NCI-H2196 treated with DMSO at 0.1 percent for 48 hours (cell line): ENCODE measurements around the gene YAF2.

Experiments used
- DNase-seq: peaks from one replicate; lab custom pipeline; 2025; ENCODE audit not compliant: unreplicated experiment; lab: John Stamatoyannopoulos, UW

Gene YAF2, protein sequence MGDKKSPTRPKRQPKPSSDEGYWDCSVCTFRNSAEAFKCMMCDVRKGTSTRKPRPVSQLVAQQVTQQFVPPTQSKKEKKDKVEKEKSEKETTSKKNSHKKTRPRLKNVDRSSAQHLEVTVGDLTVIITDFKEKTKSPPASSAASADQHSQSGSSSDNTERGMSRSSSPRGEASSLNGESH

GRCh38 chr12:42238240-42239140 is at the start of gene YAF2:
Gene YAF2 (minus strand): TSS chr12:42238248. CDS start chr12:42238180, 68 bp downstream.
- peak; percentile 88 for DNase-seq

GRCh38 chr12:42286741-42287140 is 48.7 kb upstream of the YAF2 start:
- no peak for DNase-seq

GRCh38 chr12:42285431-42285830 is 47.4 kb upstream of the YAF2 start:
- no peak for DNase-seq

- DNase-seq, result no peak
Observed at GRCh38 chr12:42284876-42285275, 46.8 kb upstream of the YAF2 start.

- DNase-seq, result no peak
Observed at GRCh38 chr12:42284157-42284556, 46.1 kb upstream of the YAF2 start.

DNA sequence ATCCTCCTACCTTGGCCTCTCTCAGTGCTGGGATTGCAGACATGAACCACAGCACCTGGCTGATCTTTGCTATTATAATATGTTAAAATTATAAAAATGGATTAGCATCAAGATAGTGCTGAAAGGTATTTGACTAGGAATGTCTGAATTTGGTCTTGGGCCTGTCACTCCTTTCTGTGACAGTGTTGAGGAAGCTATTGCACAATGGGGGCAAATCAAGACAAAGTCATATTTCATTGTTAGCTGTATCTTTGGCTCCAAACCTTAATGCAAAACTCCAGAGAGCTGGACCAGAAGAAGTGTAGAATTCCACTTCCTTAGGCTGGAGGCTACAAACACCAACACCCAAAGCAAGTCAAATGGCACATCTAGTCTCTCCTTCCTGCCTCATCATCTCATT is 45.7 kb upstream of the YAF2 start:
- no peak for DNase-seq

- DNase-seq, result no peak
Observed at GRCh38 chr12:42282294-42282693, 44.2 kb upstream of the YAF2 start.

DNA sequence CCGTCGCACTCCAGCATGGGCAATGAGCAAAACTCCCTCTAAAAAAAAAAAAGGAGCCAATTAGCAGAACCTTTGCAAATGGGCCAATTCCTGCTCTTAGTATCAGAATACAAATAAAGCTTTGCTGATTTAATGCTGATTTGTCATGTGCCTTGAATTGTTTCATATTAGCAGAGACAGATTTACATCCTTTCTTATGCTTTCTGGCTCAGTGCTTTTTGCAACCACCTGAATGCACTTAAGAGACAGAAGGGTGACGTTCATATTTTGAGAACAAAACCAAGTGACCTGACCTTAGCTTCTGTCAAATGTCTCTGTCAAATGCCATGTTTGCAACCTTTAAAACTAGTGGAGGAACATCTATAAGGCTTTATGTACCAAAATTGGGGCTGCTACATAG is 43.8 kb upstream of the YAF2 start:
- DNase-seq, result no peak

GRCh38 chr12:42281278-42281677 is 43.2 kb upstream of the YAF2 start:
- no peak for DNase-seq

- no peak for DNase-seq
Observed at GRCh38 chr12:42278128-42278510, 40.1 kb upstream of the YAF2 start.

DNA sequence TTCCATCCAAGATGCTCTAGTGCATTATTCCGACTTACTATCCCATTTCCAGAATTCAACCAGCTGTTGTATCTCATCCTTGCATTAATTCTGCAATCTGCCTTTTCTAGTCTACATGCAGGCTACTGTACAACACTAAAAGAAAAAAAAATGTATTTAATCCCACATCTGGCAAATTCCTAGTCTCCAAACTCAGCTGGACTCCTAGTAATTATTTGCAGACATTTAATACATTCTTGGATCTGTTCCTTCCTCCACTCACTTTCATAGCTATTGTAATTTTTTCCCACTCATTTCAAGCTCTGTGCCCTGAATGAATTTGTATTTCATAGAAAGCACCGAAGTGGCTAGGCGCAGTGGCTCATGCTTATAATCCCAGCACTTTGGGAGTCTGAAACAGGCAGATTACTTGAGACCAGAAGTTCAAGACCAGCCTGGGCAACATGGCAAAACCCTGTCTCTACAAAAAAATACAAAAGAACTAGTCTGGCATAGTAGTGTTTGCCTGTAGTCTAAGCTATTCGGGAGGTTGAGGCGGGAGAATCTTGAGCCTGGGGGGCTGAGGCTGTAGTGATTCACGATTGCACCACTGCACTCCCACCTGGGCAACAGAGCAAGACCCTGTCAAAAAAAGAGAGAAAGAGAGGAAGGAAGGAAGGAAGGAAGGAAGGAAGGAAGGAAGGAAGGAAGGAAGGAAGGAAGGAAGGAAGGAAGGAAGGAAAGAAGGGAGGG is 39.5 kb upstream of the YAF2 start:
- DNase-seq, result no peak

- DNase-seq, result no peak
Observed at GRCh38 chr12:42275499-42275898, 37.5 kb upstream of the YAF2 start.

DNA sequence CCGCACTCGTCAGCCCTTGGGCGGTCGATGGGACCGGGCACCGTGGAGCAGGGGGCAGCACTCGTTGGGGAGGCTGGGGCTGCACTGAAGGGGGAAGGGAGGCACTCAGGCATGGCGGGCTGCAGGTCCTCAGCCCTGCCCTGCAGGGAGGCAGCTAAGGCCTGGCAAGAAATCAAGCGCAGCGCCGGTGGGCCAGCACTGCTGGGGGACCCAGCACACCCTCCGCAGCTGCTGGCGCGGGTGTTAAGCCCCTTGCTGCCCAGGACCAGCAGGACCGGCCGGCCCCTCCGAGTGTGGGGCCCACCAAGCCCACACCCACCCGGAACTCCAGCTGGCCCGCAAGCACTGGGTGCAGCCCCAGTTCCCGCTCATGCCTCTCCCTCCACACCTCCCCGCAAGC is 35.7 kb upstream of the YAF2 start:
- no peak for DNase-seq

DNA sequence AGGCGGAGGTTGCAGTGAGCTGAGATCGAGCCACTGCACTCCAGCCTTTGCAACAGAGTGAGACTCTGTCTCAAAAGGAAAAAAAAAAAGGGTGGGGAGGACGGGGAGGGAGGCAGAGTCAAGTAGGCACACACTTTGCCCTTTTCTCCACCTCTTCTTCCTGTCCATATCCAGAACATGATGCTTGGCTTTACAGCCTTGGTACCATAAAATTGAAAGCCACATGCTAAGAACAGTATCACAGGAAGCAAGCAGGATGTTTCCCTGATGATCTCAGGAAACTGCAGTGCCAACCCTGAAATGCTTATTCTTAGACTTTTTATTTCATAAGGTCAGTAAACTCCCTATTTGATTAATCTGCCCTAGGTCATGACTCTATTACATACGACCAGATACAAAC is 32.5 kb upstream of the YAF2 start:
- no peak for DNase-seq

- no peak for DNase-seq
Observed at GRCh38 chr12:42267413-42268190, 29.6 kb upstream of the YAF2 start.

DNA sequence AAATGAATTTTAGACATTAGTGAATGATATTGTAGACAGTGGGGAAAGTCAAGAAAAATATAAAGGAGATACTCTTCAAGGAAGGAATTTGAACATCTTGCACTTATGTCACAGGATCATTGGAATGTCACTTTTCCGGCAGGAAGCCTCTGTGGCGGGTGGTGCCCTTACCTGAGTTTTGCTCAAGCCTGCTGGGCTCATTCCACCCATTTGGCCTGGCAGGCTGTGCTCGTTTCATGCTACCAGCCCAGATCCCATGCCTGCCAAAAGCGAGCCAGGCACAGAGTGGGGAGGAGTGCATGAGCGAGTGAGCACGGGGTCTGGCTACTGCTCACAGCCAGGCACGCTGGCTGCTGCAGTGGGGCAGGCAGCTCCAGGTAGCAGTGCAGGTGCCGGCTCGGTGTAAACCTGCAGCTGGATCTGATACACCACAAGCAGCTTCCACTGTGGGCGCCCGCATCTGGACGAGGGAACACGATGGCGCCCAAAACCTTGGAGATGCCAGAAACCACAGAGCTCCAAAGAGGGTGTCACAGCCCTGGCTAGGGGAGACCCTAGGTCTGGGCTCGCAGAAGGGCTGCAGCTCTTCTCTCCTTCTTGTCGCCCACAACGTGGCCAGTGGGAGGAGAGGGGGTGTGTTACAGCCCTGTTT is 28.7 kb upstream of the YAF2 start:
- DNase-seq, result no peak

GRCh38 chr12:42262271-42262670 is 24.2 kb upstream of the YAF2 start:
- no peak for DNase-seq

GRCh38 chr12:42261708-42262107 is 23.7 kb upstream of the YAF2 start:
- no peak for DNase-seq

DNA sequence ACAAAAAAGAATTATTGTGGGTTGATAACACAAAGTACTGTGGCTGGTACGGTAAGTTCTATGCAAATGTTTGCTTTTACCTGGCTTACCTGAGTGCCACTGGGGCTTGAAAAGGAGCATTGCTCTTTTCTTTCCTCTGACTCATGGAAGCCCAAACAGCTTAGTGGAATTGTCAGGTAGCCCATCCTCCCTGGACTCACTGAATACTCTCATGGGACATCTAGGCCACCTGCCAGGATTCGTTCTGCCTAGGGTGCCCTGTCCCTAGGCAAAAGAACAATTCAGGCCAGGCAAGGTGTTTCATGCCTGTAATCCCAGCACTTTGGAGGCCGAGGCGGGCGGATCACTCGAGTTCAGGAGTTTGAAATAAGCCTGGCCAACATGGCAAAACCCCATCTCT is 22.5 kb upstream of the YAF2 start:
- no peak for DNase-seq

- DNase-seq, result no peak
Observed at GRCh38 chr12:42259699-42260098, 21.7 kb upstream of the YAF2 start.

GRCh38 chr12:42255866-42256261 is 17.8 kb upstream of the YAF2 start:
- no peak for DNase-seq
